H9 (cell line): ENCODE measurements around the gene DIS3L2. TPM values are rescaled to one million over a fixed set of nuclear protein-coding genes. Genes with fewer than 3 reads are reported as not detected.

Experiments
- DNase-seq: peaks from one replicate; pipeline ENCODE4 v3.0.0-alpha.2; 2017
- H2AFZ ChIP-seq: one replicate; pipeline ENCODE4 v1.6.1; 2013; ENCODE audit warnings: mild to moderate bottlenecking, low read length, control low read depth, moderate library complexity
- H2AK5ac ChIP-seq: 2 replicates; pipeline ENCODE4 v1.6.1; 2013; ENCODE audit warnings: low read length, control low read depth, mixed read lengths; ENCODE audit not compliant: insufficient read length
- H2BK120ac ChIP-seq: one replicate; pipeline ENCODE4 v1.6.1; 2013; ENCODE audit warnings: low read depth, mild to moderate bottlenecking, low read length, control low read depth, inconsistent platforms; ENCODE audit not compliant: poor library complexity, severe bottlenecking
- H2BK12ac ChIP-seq: 2 replicates; pipeline ENCODE4 v1.6.1; 2013; ENCODE audit warnings: low read length, control low read depth, mixed read lengths, low read depth; ENCODE audit not compliant: insufficient read length
- H2BK15ac ChIP-seq: 2 replicates; pipeline ENCODE4 v1.6.1; 2013; ENCODE audit warnings: low read depth, low read length, control low read depth
- H2BK20ac ChIP-seq: one replicate; pipeline ENCODE4 v1.6.1; 2013; ENCODE audit warnings: low read depth, mild to moderate bottlenecking, low read length, control low read depth, inconsistent platforms; ENCODE audit not compliant: poor library complexity, severe bottlenecking
- H2BK5ac ChIP-seq: 2 replicates; pipeline ENCODE4 v1.6.1; 2013; ENCODE audit warnings: low read length, control low read depth, mixed read lengths; ENCODE audit not compliant: insufficient read length
- H3K14ac ChIP-seq: 2 replicates; pipeline ENCODE4 v1.6.1; 2013; ENCODE audit warnings: low read length, control low read depth; ENCODE audit not compliant: insufficient read depth
- H3K18ac ChIP-seq: 2 replicates; pipeline ENCODE4 v1.6.1; 2013; ENCODE audit warnings: low read depth, mild to moderate bottlenecking, mixed read lengths, low read length, control low read depth; ENCODE audit not compliant: insufficient read length
- H3K23ac ChIP-seq: 2 replicates; pipeline ENCODE4 v1.6.1; 2013; ENCODE audit warnings: low read length, control low read depth, mixed read lengths, low read depth; ENCODE audit not compliant: insufficient read length
- H3K23me2 ChIP-seq: 2 replicates; pipeline ENCODE4 v1.6.1; 2013; ENCODE audit warnings: low read depth, mild to moderate bottlenecking, mixed read lengths, low read length, control low read depth; ENCODE audit not compliant: insufficient read length, poor library complexity, severe bottlenecking
- H3K27ac ChIP-seq: 2 replicates; pipeline ENCODE4 v1.5.1; 2013; ENCODE audit warnings: low read length, control low read depth, mixed read lengths, low read depth; ENCODE audit not compliant: insufficient read length
- H3K27me3 ChIP-seq: 2 replicates; pipeline ENCODE4 v1.6.1; 2013; ENCODE audit warnings: low read length, control low read depth, inconsistent platforms; ENCODE audit not compliant: insufficient read depth
- H3K4ac ChIP-seq: 2 replicates; pipeline ENCODE4 v1.6.1; 2013; ENCODE audit warnings: low read depth, mild to moderate bottlenecking, control low read depth, inconsistent platforms, low read length, moderate library complexity
- H3K4me1 ChIP-seq: 2 replicates; pipeline ENCODE4 v1.6.1; 2013; ENCODE audit warnings: low read length, control low read depth, inconsistent platforms; ENCODE audit not compliant: insufficient read depth
- H3K4me2 ChIP-seq: 2 replicates; pipeline ENCODE4 v1.6.1; 2013; ENCODE audit warnings: low read length, control low read depth, mixed read lengths; ENCODE audit not compliant: insufficient read length, insufficient read depth
- H3K56ac ChIP-seq: 2 replicates; pipeline ENCODE4 v1.6.1; 2013; ENCODE audit warnings: low read depth, mild to moderate bottlenecking, mixed read lengths, low read length, control low read depth; ENCODE audit not compliant: insufficient read length
- H3K79me1 ChIP-seq: 2 replicates; pipeline ENCODE4 v1.6.1; 2013; ENCODE audit warnings: low read depth, mild to moderate bottlenecking, moderate library complexity, low read length, control low read depth, inconsistent platforms; ENCODE audit not compliant: insufficient read depth, poor library complexity, severe bottlenecking
- H3K79me2 ChIP-seq: 2 replicates; pipeline ENCODE4 v1.6.1; 2013; ENCODE audit warnings: low read length, control low read depth, inconsistent platforms; ENCODE audit not compliant: insufficient read depth
- H3K9ac ChIP-seq: 2 replicates; pipeline ENCODE4 v1.6.1; 2013; ENCODE audit warnings: low read length, control low read depth, mixed read lengths; ENCODE audit not compliant: insufficient read length; ENCODE audit errors: extremely low read depth
- H3K9me3 ChIP-seq: one replicate; pipeline ENCODE4 v1.6.1; 2013; ENCODE audit warnings: low read depth, low read length, inconsistent platforms; ENCODE audit not compliant: control insufficient read depth
- H3T11ph ChIP-seq: one replicate; pipeline ENCODE4 v1.6.1; 2013; ENCODE audit warnings: mild to moderate bottlenecking, low read length, control low read depth, inconsistent platforms
- H4K20me1 ChIP-seq: one replicate; pipeline ENCODE4 v1.6.1; 2013; ENCODE audit not compliant: control insufficient read depth, insufficient read length, insufficient read depth
- H4K5ac ChIP-seq: 2 replicates; pipeline ENCODE4 v1.6.1; 2013; ENCODE audit warnings: low read depth, mild to moderate bottlenecking, mixed read lengths, low read length, control low read depth; ENCODE audit not compliant: insufficient read length
- H4K8ac ChIP-seq: replicated peaks from 2 replicates; pipeline ENCODE4 v1.6.1; 2013; ENCODE audit warnings: low read length, control low read depth, mixed read lengths, low read depth; ENCODE audit not compliant: insufficient read length
- H4K91ac ChIP-seq: 2 replicates; pipeline ENCODE4 v1.6.1; 2013; ENCODE audit warnings: low read depth, mild to moderate bottlenecking, moderate library complexity, mixed read lengths, low read length, control low read depth; ENCODE audit not compliant: insufficient read length
- H3K27ac Mint-ChIP-seq, 3 experiments: 2 replicates in 2 of 3; 3 replicates in 1 of 3; pipeline ENCODE4 v1.8.0; 2020 to 2021; ENCODE audit warnings: mixed read lengths in 3 of 3, mild to moderate bottlenecking in 1 of 3, moderate library complexity in 1 of 3
- H3K27me3 Mint-ChIP-seq: 2 replicates; pipeline ENCODE4 v1.8.0; 2021; ENCODE audit warnings: low read depth, mild to moderate bottlenecking, moderate library complexity, mixed read lengths
- H3K36me3 Mint-ChIP-seq, 3 experiments: 2 replicates in 2 of 3; 3 replicates in 1 of 3; pipeline ENCODE4 v1.8.0; 2020 to 2021; ENCODE audit warnings: low read depth in 3 of 3, mixed read lengths in 3 of 3; ENCODE audit not compliant: insufficient read depth in 1 of 3
- H3K4me1 Mint-ChIP-seq, 2 experiments: 2 replicates each; pipeline ENCODE4 v1.8.0; 2020; ENCODE audit warnings: mixed read lengths in 2 of 2
- H3K4me3 Mint-ChIP-seq, 2 experiments: 2 replicates in 1 of 2; 3 replicates in 1 of 2; pipeline ENCODE4 v1.8.0; 2020 to 2021; ENCODE audit warnings: mild to moderate bottlenecking in 2 of 2, mixed read lengths in 2 of 2, moderate library complexity in 1 of 2
- H3K9me3 Mint-ChIP-seq, 2 experiments: 2 replicates in 1 of 2; 3 replicates in 1 of 2; pipeline ENCODE4 v1.8.0; 2020; ENCODE audit warnings: mild to moderate bottlenecking in 2 of 2, mixed read lengths in 2 of 2, moderate library complexity in 1 of 2
- WGBS: extraction: QIAGEN DNeasy Blood & Tissue Kit; methylation state at CpG from one replicate; pipeline ENCODE4 v1.1.7; 2013; ENCODE audit warnings: missing lambda C conversion rate, low lambda C conversion rate, mixed read lengths; ENCODE audit not compliant: insufficient read length; ENCODE audit errors: extremely low coverage; 5-methylcytosine and 5-hydroxymethylcytosine counted together
- total RNA-seq: library from RNA; stranded (reverse); gene quantifications from 2 replicates; pipeline ENCODE4 v1.2.1, GENCODE V29; 2021
- TF ChIP-seq, protein P1 (sequence below): fragments of 200-600 bp; sonication (generic); conservative IDR thresholded peaks from 3 replicates; pipeline ENCODE4 v1.8.0; 2021; ENCODE audit warnings: antibody characterized with exemption, mild to moderate bottlenecking

Gene DIS3L2
- total RNA-seq, 1 experiment from 2014 or later = 28.1 TPM

DNA sequence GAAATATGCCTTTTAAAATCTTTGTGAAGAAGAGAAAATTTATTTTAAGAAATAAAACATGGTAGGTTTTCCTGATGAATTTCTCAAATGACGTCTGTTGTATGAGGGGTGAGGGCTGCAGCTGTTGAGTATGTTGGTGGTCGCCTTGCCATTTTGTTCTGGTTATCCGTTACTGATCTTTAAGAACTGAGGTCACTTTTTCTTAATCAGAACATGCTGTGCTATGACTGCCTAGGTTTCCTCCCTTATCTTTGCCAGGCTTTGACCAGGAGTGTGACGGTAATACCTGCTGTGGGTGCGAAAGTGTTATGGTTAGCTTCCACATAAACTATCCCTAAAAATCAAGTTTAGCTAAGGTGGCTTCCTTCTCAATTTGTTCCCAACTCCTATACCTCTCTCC is 176.9 kb downstream of the DIS3L2 start:
- H2BK120ac ChIP-seq = no peak overlapping the region
- no peaks in the 10 kb centered on the region for H3K4me1 ChIP-seq
- no peak overlapping the region for H3K4ac ChIP-seq
- no peaks in the 10 kb centered on the region for H3K27me3 ChIP-seq
- H3K79me1 ChIP-seq = no peaks in the 10 kb centered on the region
- no peaks in the 10 kb centered on the region for H3K79me2 ChIP-seq
- no peak overlapping the region for H3K18ac ChIP-seq
- no peak overlapping the region for H3K23ac ChIP-seq
- no peak overlapping the region for H2AFZ ChIP-seq
- H3K4me2 ChIP-seq = no peak overlapping the region
- no peak overlapping the region for H2AK5ac ChIP-seq
- Mint-ChIP-seq H3K4me3 (no peak overlapping the region), H3K4me1 (no peaks in the 10 kb centered on the region), H3K27me3 (no peaks in the 10 kb centered on the region), H3K9me3 (no peaks in the 10 kb centered on the region), H3K36me3 (no peaks in the 10 kb centered on the region), H3K27ac (no peak overlapping the region)
- H2BK5ac ChIP-seq = no peak overlapping the region
- TF ChIP-seq, protein P1, sequence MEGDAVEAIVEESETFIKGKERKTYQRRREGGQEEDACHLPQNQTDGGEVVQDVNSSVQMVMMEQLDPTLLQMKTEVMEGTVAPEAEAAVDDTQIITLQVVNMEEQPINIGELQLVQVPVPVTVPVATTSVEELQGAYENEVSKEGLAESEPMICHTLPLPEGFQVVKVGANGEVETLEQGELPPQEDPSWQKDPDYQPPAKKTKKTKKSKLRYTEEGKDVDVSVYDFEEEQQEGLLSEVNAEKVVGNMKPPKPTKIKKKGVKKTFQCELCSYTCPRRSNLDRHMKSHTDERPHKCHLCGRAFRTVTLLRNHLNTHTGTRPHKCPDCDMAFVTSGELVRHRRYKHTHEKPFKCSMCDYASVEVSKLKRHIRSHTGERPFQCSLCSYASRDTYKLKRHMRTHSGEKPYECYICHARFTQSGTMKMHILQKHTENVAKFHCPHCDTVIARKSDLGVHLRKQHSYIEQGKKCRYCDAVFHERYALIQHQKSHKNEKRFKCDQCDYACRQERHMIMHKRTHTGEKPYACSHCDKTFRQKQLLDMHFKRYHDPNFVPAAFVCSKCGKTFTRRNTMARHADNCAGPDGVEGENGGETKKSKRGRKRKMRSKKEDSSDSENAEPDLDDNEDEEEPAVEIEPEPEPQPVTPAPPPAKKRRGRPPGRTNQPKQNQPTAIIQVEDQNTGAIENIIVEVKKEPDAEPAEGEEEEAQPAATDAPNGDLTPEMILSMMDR = no peak
- H4K91ac ChIP-seq = no peak overlapping the region
- H4K5ac ChIP-seq = no peak overlapping the region
- H3K9ac ChIP-seq = no peak overlapping the region
- no peak for DNase-seq
- H3K27ac ChIP-seq = no peak overlapping the region
- no peak overlapping the region for H4K8ac ChIP-seq
- H4K20me1 ChIP-seq = no peaks in the 10 kb centered on the region
- H3K9me3 ChIP-seq = no peaks in the 10 kb centered on the region
- whole genome bisulfite sequencing = no CpG with 5 or more reads among the region's 5 CpGs
- no peak overlapping the region for H3T11ph ChIP-seq
- H3K14ac ChIP-seq = no peak overlapping the region
- H2BK20ac ChIP-seq = no peak overlapping the region
- no peak overlapping the region for H3K56ac ChIP-seq
- H2BK12ac ChIP-seq = no peak overlapping the region
- H3K23me2 ChIP-seq = no peaks in the 10 kb centered on the region
- H2BK15ac ChIP-seq = no peak overlapping the region
